NCI-H1694 treated with DMSO at 0.1 percent for 48 hours (cell line): ENCODE results near the gene PROK1.
A peak's percentile ranks its signal among the peaks of the same experiment; 100 is the strongest.
"Not testable (repeated sequence)": the region's sequence is repeated elsewhere in the genome, so short reads cannot be mapped to it uniquely, and the experiment has no call there.

Experiments used
- DNase-seq: peaks from one replicate; lab custom pipeline; 2025; lab: John Stamatoyannopoulos, UW

Gene PROK1

GRCh38 chr1:110450929-110451328 lies at the start of gene PROK1:
Gene PROK1, plus strand, starts transcription at chr1:110451149. Its CDS starts 68 bp downstream, at chr1:110451217.
- DNase-seq = no peak

GRCh38 chr1:110403805-110404204 lies 47.1 kb upstream of the PROK1 start:
- DNase-seq = no peak

- no peak for DNase-seq
Measured at GRCh38 chr1:110404401-110404800, 46.5 kb upstream of the PROK1 start.

- DNase-seq = not testable (repeated sequence)
Measured at GRCh38 chr1:110406407-110406806, 44.5 kb upstream of the PROK1 start.

- DNase-seq = peak; percentile 86
Measured at GRCh38 chr1:110407260-110408210, 43.4 kb upstream of the PROK1 start, which contains the start of gene LAMTOR5. Gene LAMTOR5, minus strand, starts transcription at chr1:110407694. Its CDS starts 74 bp downstream, at chr1:110407620.

- DNase-seq = no peak
Measured at GRCh38 chr1:110408488-110408887, 42.5 kb upstream of the PROK1 start.

- no peak for DNase-seq
Measured at GRCh38 chr1:110409316-110409715, 41.6 kb upstream of the PROK1 start.

GRCh38 chr1:110411173-110411735 lies 39.7 kb upstream of the PROK1 start:
- DNase-seq = no peak

GRCh38 chr1:110412576-110412975 lies 38.4 kb upstream of the PROK1 start:
- peak; percentile 64 for DNase-seq

- DNase-seq = not testable (repeated sequence)
Measured at GRCh38 chr1:110413045-110413444, 37.9 kb upstream of the PROK1 start.

- no peak for DNase-seq
Measured at GRCh38 chr1:110418729-110419128, 32.2 kb upstream of the PROK1 start.

GRCh38 chr1:110420023-110420662 lies 30.8 kb upstream of the PROK1 start:
- no peak for DNase-seq

- DNase-seq = no peak
Measured at GRCh38 chr1:110420874-110421793, 29.8 kb upstream of the PROK1 start.

- no peak for DNase-seq
Measured at GRCh38 chr1:110424699-110425611, 26.0 kb upstream of the PROK1 start.

- no peak for DNase-seq
Measured at GRCh38 chr1:110425612-110426152, 25.3 kb upstream of the PROK1 start.

GRCh38 chr1:110426854-110427253 lies 24.1 kb upstream of the PROK1 start:
- no peak for DNase-seq

- DNase-seq = no peak
Measured at GRCh38 chr1:110428946-110429345, 22.0 kb upstream of the PROK1 start.

- DNase-seq = no peak
Measured at GRCh38 chr1:110430366-110430765, 20.6 kb upstream of the PROK1 start.

GRCh38 chr1:110430901-110431300 lies 20.0 kb upstream of the PROK1 start:
- no peak for DNase-seq

- no peak for DNase-seq
Measured at GRCh38 chr1:110433213-110433612, 17.7 kb upstream of the PROK1 start.
